ENCODE data around the gene GBP6. TPM values are rescaled to one million over a fixed set of nuclear protein-coding genes. Genes with fewer than 3 reads are reported as not detected.
A peak's percentile ranks its signal among the peaks of the same experiment; 100 is the strongest.
"Not testable (repeated sequence)": the region's sequence is repeated elsewhere in the genome, so short reads cannot be mapped to it uniquely, and the experiment has no call there.

The GBP6 gene
- total RNA-seq, 1 donor from 2014 or later = not detected

DNA sequence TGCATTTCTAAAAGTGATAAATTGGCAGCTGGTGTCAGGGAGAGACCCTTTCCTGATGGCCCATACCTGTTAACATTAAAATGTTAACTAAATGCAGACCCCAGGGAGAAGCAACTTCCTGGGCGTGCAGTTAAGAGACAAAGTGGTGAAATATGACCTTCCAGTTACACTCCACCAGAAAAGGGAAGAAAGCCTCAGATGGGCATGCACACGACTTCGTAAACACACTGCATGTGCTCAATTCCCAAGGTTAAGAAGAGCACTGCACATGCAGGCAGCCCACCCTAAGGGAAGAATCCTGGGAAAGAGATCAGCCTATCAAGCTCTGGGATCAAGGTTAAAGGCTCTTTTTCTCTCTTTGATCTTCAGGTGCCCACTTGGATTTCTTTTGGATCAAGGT lies 9.7 kb upstream of the GBP6 start:
- no peak for DNase-seq (ENCODE audit: low spot score)
- Mint-ChIP-seq H3K36me3 (ENCODE audit: low read depth) (no peaks in the 10 kb centered on the region), H3K9me3 (no peaks in the 10 kb centered on the region), H3K27me3 (ENCODE audit: low read depth) (peaks cover 9% of the 10 kb centered on the region), H3K4me1 (ENCODE audit: low read depth) (peaks cover 39% of the 10 kb centered on the region), H3K27ac (no peak overlapping the region), H3K4me3 (ENCODE audit: low read depth) (no peak overlapping the region)
- intact Hi-C loops (cut with micrococcal nuclease) = no loop called here

DNA sequence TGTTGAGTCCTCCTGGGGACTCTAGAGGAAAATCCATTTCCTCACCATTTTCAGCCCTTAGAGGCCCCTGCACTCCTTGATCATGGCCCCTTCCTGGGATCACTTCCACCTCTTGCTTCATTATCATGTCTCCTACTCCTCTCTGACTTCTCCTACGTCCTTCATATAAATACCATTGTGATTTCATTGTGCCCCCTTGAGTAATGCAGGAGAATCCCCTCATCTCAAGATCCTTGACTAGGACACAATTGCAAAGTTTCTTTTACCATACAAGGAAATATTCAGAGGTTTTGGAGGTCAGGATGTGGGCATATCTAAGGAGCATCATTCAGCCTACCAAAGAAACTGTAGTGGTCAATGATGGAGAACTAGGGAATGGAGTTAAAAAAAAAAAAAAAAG lies 8.8 kb upstream of the GBP6 start:
- H3K4me3 Mint-ChIP-seq (ENCODE audit: low read depth) = no peak overlapping the region

DNA sequence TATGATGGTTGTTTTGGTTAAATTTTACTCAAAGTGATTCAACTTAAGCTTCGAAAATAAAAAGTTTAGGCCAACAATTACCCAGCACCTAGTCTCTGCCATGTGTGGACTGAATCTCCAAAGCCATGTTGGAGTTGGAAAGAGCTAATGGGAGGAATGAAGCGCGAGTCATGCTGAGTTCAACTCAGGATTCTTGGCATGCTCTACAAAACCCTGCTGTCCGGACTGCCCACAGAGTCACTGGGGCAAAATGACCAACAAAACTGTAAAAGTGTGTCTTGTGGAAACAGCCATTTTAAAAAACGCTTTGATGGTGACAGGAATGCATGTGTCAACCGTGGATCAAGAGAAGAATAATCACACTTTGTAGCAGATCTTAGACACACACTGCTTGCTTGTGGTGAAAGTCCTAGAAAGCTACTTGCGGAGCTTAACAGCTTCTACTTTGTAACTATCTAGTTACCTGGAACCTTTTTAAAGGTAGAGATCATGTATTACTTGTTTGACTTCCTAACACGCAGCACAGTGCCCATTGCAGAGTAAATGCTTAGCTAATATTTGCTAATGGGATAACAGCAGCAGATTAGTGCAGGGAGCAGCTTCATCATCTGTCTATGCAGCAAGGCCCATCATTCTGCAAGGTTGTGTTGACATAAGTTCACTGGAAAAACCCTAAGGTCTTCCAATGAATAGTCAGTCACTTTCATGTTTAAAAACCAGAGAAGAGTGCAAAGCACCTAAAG lies 7.0 kb upstream of the GBP6 start:
- H3K36me3 Mint-ChIP-seq (ENCODE audit: low read depth) = no peaks in the 10 kb centered on the region
- no peak overlapping the region for H3K4me3 Mint-ChIP-seq (ENCODE audit: low read depth)
- no peaks in the 10 kb centered on the region for H3K9me3 Mint-ChIP-seq
- intact Hi-C loops (cut with micrococcal nuclease) = loop anchor here (5.0 kb wide), 3 partner anchors 45 to 100 kb away; no protein-coding TSS in a partner anchor
- DNase-seq (ENCODE audit: low spot score) = no peak
- peaks cover 38% of the 10 kb centered on the region for H3K4me1 Mint-ChIP-seq (ENCODE audit: low read depth)
- H3K27me3 Mint-ChIP-seq (ENCODE audit: low read depth) = peaks cover 10% of the 10 kb centered on the region
- no peak overlapping the region for H3K27ac Mint-ChIP-seq

More for the DNA sequence above, 8.8 kb upstream of the GBP6 start:
- DNase-seq (ENCODE audit: low spot score) = no peak
- Mint-ChIP-seq H3K27me3 (ENCODE audit: low read depth) (peaks cover 8% of the 10 kb centered on the region), H3K36me3 (ENCODE audit: low read depth) (no peaks in the 10 kb centered on the region), H3K4me1 (ENCODE audit: low read depth) (peaks cover 39% of the 10 kb centered on the region), H3K9me3 (no peaks in the 10 kb centered on the region), H3K27ac (no peak overlapping the region)
- intact Hi-C loops (cut with micrococcal nuclease) = loop anchor here (5.0 kb wide), 3 partner anchors 43 to 98 kb away; no protein-coding TSS in a partner anchor

DNA sequence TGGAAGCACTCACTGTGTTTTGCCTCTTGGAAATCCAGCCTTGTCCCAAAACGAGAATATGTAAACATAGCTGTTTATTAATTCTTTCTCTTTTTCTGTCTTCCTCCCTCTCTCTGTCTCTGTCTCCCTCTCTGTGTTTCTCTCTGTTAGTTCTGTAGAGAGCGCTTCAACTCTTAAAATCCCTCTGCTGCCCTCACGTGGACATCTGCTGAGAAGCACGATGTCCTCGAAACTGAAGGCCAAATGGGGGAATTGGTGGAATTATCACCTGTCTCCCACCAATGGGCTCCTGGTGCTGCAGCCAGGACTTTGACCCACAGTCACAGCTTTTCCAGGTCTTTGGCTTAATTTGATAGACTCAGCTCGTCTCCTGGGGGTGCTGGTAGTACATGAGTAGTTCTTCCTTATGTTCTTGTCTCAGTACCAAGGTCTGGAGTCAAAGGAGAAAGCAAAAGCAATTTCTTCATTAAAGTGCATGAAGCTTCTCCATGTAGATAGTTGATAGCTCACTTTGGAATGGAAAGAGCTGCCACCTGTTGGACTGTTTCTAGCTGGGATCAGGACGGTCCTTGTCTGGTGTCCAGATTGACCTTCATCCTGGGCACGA lies 5.5 kb upstream of the GBP6 start:
- no peaks in the 10 kb centered on the region for H3K36me3 Mint-ChIP-seq (ENCODE audit: low read depth)
- intact Hi-C loops (cut with micrococcal nuclease) = loop anchor here (1.0 to 5.0 kb wide), 9 partner anchors 46 to 360 kb away; partner anchors contain the start of genes GBP2, GBP4 and GBP5
- peak overlapping the region; percentile 7 for H3K27ac Mint-ChIP-seq
- no peaks in the 10 kb centered on the region for H3K9me3 Mint-ChIP-seq
- peaks cover 12% of the 10 kb centered on the region for H3K27me3 Mint-ChIP-seq (ENCODE audit: low read depth)
- peak; percentile 73 for DNase-seq (ENCODE audit: low spot score)
- H3K4me3 Mint-ChIP-seq (ENCODE audit: low read depth) = no peak overlapping the region
- peaks cover 45% of the 10 kb centered on the region for H3K4me1 Mint-ChIP-seq (ENCODE audit: low read depth)

DNA sequence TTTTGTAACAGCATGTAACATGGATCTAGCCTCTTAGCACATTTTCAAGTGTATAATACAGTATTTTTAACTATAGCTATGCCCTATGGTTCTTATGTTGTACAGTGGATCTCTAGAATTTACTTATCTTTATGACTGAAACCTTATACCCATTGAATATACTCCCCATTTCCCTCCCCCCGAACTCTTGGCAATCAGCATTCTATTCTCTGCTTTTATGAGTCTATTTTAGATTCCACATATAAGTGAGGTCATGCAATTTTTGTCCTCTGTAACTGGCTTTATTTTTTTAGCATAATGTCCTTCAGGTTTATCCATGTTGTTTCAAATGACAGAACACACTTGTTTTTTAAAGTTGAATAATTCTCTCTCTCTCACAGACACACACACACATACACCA lies 3.1 kb upstream of the GBP6 start:
- H3K36me3 Mint-ChIP-seq (ENCODE audit: low read depth) = no peaks in the 10 kb centered on the region
- DNase-seq (ENCODE audit: low spot score) = no peak
- peaks cover 12% of the 10 kb centered on the region for H3K27me3 Mint-ChIP-seq (ENCODE audit: low read depth)
- intact Hi-C loops (cut with micrococcal nuclease) = no loop called here
- H3K4me1 Mint-ChIP-seq (ENCODE audit: low read depth) = peaks cover 43% of the 10 kb centered on the region
- no peaks in the 10 kb centered on the region for H3K9me3 Mint-ChIP-seq
- no peak overlapping the region for H3K27ac Mint-ChIP-seq
- no peak overlapping the region for H3K4me3 Mint-ChIP-seq (ENCODE audit: low read depth)

DNA sequence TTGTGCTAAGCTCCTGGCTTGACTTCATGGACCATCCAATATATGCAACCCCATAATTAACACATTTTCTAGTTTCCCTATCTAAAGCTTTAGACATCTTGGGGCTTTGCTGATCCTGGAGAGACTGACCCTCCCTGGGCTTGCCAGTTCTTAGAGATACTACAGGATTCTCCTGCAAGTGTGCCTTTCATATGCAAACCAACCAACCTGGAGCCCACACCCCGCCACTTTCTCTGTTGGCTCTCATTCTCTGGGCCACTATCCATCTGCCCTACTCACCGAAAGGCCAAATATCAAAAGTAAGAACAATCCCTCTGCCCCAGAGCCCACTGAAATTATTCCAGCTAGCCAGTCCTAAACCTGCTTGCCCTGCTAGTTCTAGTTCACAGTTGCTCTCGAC lies 2.2 kb upstream of the GBP6 start:
- H3K4me3 Mint-ChIP-seq (ENCODE audit: low read depth) = no peak overlapping the region
- H3K4me1 Mint-ChIP-seq (ENCODE audit: low read depth) = peaks cover 39% of the 10 kb centered on the region
- intact Hi-C loops (cut with micrococcal nuclease) = loop anchor here (2.0 kb wide), 1 partner anchor 89 kb away; no protein-coding TSS in a partner anchor

DNA sequence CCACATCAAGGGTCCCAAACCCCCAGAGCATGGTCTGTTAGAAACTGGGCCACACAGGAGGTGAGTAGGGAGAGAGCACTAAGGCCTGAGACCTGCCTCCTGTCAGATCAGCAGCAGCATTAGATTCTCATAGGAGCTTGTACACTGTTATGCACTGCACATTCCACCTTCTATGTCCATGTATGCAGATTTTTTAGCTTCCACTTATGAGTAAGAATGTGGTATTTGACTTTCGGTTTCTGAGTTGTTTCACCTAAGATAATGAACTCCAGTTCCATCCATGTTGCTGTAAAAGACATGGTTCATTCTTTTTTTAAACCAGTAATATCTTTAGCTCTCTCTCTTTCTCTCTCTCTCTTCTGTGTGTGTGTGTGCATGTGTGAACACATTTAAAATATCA lies 663 bp upstream of the GBP6 start:
- DNase-seq (ENCODE audit: low spot score) = peak; percentile 13
- intact Hi-C loops (cut with micrococcal nuclease) = loop anchor here (2.0 kb wide), 1 partner anchor 88 kb away; no protein-coding TSS in a partner anchor
- no peaks in the 10 kb centered on the region for H3K9me3 Mint-ChIP-seq
- no peaks in the 10 kb centered on the region for H3K36me3 Mint-ChIP-seq (ENCODE audit: low read depth)
- H3K4me1 Mint-ChIP-seq (ENCODE audit: low read depth) = peaks cover 24% of the 10 kb centered on the region
- peaks cover 26% of the 10 kb centered on the region for H3K27me3 Mint-ChIP-seq (ENCODE audit: low read depth)
- no peak overlapping the region for H3K27ac Mint-ChIP-seq
- H3K4me3 Mint-ChIP-seq (ENCODE audit: low read depth) = peak overlapping the region; percentile 35

More for the DNA sequence above, 2.2 kb upstream of the GBP6 start:
- DNase-seq (ENCODE audit: low spot score) = no peak
- Mint-ChIP-seq H3K9me3 (no peaks in the 10 kb centered on the region), H3K36me3 (ENCODE audit: low read depth) (no peaks in the 10 kb centered on the region), H3K27me3 (ENCODE audit: low read depth) (peaks cover 16% of the 10 kb centered on the region), H3K27ac (no peak overlapping the region)

DNA sequence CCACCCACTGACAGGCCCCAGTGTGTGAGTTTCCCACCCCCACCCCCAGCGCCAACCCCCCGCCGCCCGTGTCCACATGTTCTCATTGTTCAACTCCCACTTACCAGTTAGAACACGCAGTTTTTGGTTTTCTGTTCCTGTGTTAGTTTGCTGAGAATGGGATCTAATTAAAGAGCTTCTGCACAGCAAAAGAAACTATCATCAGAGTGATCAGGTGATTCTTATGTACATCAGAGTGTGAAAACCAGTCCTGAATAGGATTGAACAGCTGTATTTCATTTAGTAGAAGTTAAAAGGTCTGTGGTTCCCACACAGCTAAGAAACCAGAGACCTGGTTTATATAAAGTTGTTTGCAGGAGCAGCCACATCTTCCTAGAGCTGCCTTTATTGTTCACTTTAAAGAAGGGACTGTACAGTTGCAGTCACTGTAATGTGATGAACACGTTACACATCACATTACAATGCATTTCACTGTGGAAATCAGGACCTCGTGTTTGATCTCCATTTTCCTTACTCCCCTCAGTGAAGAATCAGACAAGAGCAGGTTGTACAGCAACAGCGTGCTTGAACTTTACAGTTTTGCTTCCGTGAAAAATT lies 1.2 kb downstream of the GBP6 start:
- no peaks in the 10 kb centered on the region for H3K9me3 Mint-ChIP-seq
- H3K4me3 Mint-ChIP-seq (ENCODE audit: low read depth) = no peak overlapping the region
- intact Hi-C loops (cut with micrococcal nuclease) = no loop called here
- peaks cover 17% of the 10 kb centered on the region for H3K4me1 Mint-ChIP-seq (ENCODE audit: low read depth)
- no peaks in the 10 kb centered on the region for H3K36me3 Mint-ChIP-seq (ENCODE audit: low read depth)
- no peak for DNase-seq (ENCODE audit: low spot score)
- no peak overlapping the region for H3K27ac Mint-ChIP-seq
- H3K27me3 Mint-ChIP-seq (ENCODE audit: low read depth) = peaks cover 26% of the 10 kb centered on the region

DNA sequence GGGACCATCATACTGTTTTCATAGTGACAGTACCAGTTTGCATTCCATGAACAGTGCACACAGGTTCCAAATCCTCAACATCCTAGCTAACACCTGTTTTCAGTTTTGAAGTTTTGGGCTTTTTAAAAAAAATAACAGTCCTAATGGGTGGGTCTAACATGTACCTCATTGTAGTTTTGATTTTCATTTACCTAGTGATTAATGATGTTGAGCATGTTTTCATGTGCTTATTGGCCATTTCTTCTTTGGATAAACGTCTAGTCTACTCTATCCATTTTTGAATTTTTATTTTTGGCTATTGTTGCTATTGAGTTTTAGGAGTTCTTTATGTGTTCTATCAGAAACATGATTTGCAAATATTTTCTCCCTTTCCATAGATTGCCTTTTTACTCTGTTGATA lies 3.4 kb downstream of the GBP6 start:
- Mint-ChIP-seq H3K36me3 (ENCODE audit: low read depth) (no peaks in the 10 kb centered on the region), H3K27ac (no peak overlapping the region), H3K4me3 (ENCODE audit: low read depth) (no peak overlapping the region), H3K4me1 (ENCODE audit: low read depth) (peaks cover 15% of the 10 kb centered on the region), H3K27me3 (ENCODE audit: low read depth) (peaks cover 14% of the 10 kb centered on the region), H3K9me3 (no peaks in the 10 kb centered on the region)
- DNase-seq (ENCODE audit: low spot score) = no peak
- intact Hi-C loops (cut with micrococcal nuclease) = no loop called here

DNA sequence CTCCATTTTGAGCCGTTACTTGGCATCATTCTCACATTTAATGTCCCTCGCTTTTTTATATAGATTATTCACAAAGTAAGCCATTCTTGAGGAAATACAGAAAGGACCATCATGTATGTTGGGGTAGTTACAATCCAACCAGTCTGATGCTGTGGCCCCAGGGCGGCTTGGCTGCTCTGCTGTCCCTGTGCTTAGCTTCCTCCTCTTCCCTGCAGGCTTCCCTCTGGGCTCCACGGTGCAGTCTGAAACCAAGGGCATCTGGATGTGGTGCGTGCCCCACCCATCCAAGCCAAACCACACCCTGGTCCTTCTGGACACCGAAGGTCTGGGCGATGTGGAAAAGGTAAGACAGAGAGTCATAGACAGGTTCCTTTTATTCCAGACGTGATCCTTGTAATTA lies 5.5 kb downstream of the GBP6 start:
- peaks cover 4% of the 10 kb centered on the region for H3K9me3 Mint-ChIP-seq
- no peak overlapping the region for H3K4me3 Mint-ChIP-seq (ENCODE audit: low read depth)
- no peaks in the 10 kb centered on the region for H3K36me3 Mint-ChIP-seq (ENCODE audit: low read depth)
- no peak for DNase-seq (ENCODE audit: low spot score)
- no peak overlapping the region for H3K27ac Mint-ChIP-seq
- intact Hi-C loops (cut with micrococcal nuclease) = no loop called here
- H3K27me3 Mint-ChIP-seq (ENCODE audit: low read depth) = peaks cover 14% of the 10 kb centered on the region
- H3K4me1 Mint-ChIP-seq (ENCODE audit: low read depth) = no peaks in the 10 kb centered on the region

DNA sequence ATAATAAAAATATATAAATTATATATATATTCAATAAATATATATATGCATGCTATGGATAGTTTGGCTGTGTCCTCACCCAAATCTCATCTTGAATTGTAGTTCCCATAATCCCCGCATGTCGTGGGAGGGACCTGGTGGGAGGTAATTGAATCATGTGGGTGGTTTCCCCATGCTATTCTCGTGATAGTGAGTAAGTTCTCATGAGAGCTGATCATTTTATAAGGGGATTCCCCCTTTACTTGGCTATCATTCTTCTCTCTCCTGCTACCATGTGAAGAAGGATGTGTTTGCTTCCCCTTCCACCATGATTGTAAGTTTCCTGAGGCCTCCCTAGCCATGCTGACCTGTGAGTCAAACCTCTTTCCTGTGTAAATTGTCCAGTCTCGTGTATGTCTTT lies 10.0 kb downstream of the GBP6 start:
- H3K27me3 Mint-ChIP-seq (ENCODE audit: low read depth); H3K4me1 Mint-ChIP-seq (ENCODE audit: low read depth); DNase-seq (ENCODE audit: low spot score); H3K4me3 Mint-ChIP-seq (ENCODE audit: low read depth); H3K36me3 Mint-ChIP-seq (ENCODE audit: low read depth); H3K27ac Mint-ChIP-seq; H3K9me3 Mint-ChIP-seq; intact Hi-C loops (cut with micrococcal nuclease): not testable (repeated sequence)

DNA sequence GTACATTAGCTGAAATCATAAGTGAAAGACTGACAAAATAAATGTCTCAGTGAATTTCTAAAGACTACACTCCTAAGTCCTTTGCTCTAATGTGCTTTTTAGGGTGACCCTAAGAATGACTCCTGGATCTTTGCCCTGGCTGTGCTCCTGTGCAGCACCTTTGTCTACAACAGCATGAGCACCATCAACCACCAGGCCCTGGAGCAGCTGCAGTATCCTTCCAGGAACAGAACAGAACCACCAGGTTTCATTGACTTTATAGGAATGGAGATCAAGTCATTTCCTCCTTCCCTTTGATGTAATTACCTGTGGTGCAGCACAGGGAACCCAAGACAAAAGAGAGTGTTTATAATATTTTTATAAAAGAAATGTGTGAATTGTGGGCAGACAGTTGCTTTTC lies 14.1 kb downstream of the GBP6 start:
- peaks cover 9% of the 10 kb centered on the region for H3K9me3 Mint-ChIP-seq
- H3K27ac Mint-ChIP-seq = no peak overlapping the region
- no peaks in the 10 kb centered on the region for H3K36me3 Mint-ChIP-seq (ENCODE audit: low read depth)
- DNase-seq (ENCODE audit: low spot score) = no peak
- intact Hi-C loops (cut with micrococcal nuclease) = no loop called here
- H3K4me1 Mint-ChIP-seq (ENCODE audit: low read depth) = peaks cover 7% of the 10 kb centered on the region
- H3K4me3 Mint-ChIP-seq (ENCODE audit: low read depth) = no peak overlapping the region
- peaks cover 2% of the 10 kb centered on the region for H3K27me3 Mint-ChIP-seq (ENCODE audit: low read depth)

DNA sequence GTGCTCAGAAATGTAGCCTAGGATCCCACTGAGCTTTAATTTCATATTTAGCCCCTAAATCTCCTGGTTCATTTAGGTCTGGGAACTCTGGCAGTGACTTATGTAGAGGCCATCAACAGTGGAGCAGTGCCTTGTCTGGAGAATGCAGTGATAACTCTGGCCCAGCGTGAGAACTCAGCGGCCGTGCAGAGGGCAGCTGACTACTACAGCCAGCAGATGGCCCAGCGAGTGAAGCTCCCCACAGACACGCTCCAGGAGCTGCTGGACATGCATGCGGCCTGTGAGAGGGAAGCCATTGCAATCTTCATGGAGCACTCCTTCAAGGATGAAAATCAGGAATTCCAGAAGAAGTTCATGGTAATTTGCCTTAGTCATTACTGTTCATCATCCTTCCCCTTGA lies 17.8 kb downstream of the GBP6 start:
- Mint-ChIP-seq H3K27ac (no peak overlapping the region), H3K36me3 (ENCODE audit: low read depth) (no peaks in the 10 kb centered on the region), H3K4me3 (ENCODE audit: low read depth) (no peak overlapping the region), H3K27me3 (ENCODE audit: low read depth) (no peaks in the 10 kb centered on the region), H3K9me3 (no peaks in the 10 kb centered on the region), H3K4me1 (ENCODE audit: low read depth) (peaks cover 10% of the 10 kb centered on the region)
- DNase-seq (ENCODE audit: low spot score) = no peak
- intact Hi-C loops (cut with micrococcal nuclease) = loop anchor here (5.0 kb wide), 1 partner anchor 71 kb away; no protein-coding TSS in a partner anchor
